Measurements from ENCODE around the gene CAB39L.

DNA sequence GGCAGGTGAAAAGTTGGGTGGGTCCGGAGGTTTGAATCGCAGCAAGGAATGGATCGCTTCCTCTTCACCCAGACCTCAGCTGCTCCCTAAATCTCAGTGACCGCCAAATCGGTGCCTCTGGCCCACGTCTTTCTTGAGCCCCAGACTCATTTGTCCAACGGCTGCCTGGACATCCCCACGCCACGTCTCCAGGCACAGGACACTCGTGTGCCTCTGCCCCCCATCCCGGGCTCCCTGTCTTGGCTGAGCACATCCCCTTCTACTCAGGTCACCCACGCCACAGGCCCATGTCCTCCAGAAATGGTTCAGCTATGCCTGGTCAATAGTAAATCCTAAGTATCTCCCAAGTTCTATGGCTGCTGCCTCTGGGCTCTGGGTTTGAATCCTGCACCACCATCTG, 139.5 kb downstream of the CAB39L start:
- TF ChIP-seq, protein P1, sequence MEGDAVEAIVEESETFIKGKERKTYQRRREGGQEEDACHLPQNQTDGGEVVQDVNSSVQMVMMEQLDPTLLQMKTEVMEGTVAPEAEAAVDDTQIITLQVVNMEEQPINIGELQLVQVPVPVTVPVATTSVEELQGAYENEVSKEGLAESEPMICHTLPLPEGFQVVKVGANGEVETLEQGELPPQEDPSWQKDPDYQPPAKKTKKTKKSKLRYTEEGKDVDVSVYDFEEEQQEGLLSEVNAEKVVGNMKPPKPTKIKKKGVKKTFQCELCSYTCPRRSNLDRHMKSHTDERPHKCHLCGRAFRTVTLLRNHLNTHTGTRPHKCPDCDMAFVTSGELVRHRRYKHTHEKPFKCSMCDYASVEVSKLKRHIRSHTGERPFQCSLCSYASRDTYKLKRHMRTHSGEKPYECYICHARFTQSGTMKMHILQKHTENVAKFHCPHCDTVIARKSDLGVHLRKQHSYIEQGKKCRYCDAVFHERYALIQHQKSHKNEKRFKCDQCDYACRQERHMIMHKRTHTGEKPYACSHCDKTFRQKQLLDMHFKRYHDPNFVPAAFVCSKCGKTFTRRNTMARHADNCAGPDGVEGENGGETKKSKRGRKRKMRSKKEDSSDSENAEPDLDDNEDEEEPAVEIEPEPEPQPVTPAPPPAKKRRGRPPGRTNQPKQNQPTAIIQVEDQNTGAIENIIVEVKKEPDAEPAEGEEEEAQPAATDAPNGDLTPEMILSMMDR (IDR thresholded peaks at IDR 0.05): no peak
- TF ChIP-seq POLR2AphosphoS5 (IDR thresholded peaks at IDR 0.05) (no peak), EP300 (IDR thresholded peaks at IDR 0.05) (no peak), POLR2A (IDR thresholded peaks at IDR 0.05) (no peak)
